Esophagus muscularis mucosa (tissue), 4 donors: Measurements from ENCODE around the gene SH3GL2. TPM values are rescaled to one million over a fixed set of nuclear protein-coding genes. Genes with fewer than 3 reads are reported as not detected.

ENCODE experiments used
- DNase-seq: peaks from one replicate; pipeline ENCODE4 v3.0.0-alpha.2; 2017; ENCODE audit errors: extremely low spot score
- H3K27ac ChIP-seq, 4 donors: fragments of 200-600 bp; sonication (generic); replicated peaks in 1 of 4; 1 replicate in 3 of 4; 2 replicates in 1 of 4; pipeline ENCODE4 v1.5.1; 2016 to 2019; ENCODE audit warnings: mild to moderate bottlenecking in 1 of 4
- H3K27me3 ChIP-seq, 4 donors: fragments of 200-600 bp; sonication (generic); one replicate each; pipeline versions ENCODE4 v1.5.1 to v1.6.0; 2016 to 2019
- H3K36me3 ChIP-seq, 4 donors: fragments of 200-600 bp; sonication (generic); one replicate each; pipeline ENCODE4 v1.5.1; 2016 to 2019
- H3K4me1 ChIP-seq, 4 donors: fragments of 200-600 bp; sonication (generic); one replicate each; pipeline ENCODE4 v1.5.1; 2016 to 2019
- H3K4me3 ChIP-seq, 4 donors: fragments of 200-600 bp; sonication (generic); 1 replicate in 2 of 4; 2 replicates in 2 of 4; pipeline ENCODE4 v1.5.1; 2016 to 2019; ENCODE audit warnings: mild to moderate bottlenecking in 4 of 4, moderate library complexity in 1 of 4
- H3K9me3 ChIP-seq, 4 donors: fragments of 200-600 bp; sonication (generic); 1 replicate in 3 of 4; 2 replicates in 1 of 4; pipeline ENCODE4 v1.5.1; 2016 to 2019
- CTCF ChIP-seq, 3 experiments: fragments of 200-600 bp in 2 of 3; fragments of 450-650 bp in 1 of 3; sonication (generic) in 2 of 3; IDR thresholded peaks; one replicate each; pipeline ENCODE4 v1.5.1; 2017 to 2019; ENCODE audit warnings: antibody characterized with exemption in 3 of 3, mild to moderate bottlenecking in 2 of 3, moderate library complexity in 1 of 3
- EP300 ChIP-seq: sonication (generic); formaldehyde crosslinking; IDR thresholded peaks from one replicate; pipeline ENCODE4 v1.6.1; 2017; ENCODE audit warnings: antibody characterized with exemption
- POLR2A ChIP-seq: fragments of 450-650 bp; IDR thresholded peaks from one replicate; pipeline ENCODE4 v1.6.1; 2017; ENCODE audit warnings: antibody characterized with exemption, moderate library complexity, mild to moderate bottlenecking, low read depth
- POLR2AphosphoS5 ChIP-seq, 2 donors: sonication (generic); formaldehyde crosslinking; IDR thresholded peaks; one replicate each; pipeline ENCODE4 v1.6.1; 2017; ENCODE audit warnings: antibody characterized with exemption in 2 of 2
- WGBS: methylation state at CpG from one replicate; pipeline ENCODE4 v1.1.5; 2018; 5-methylcytosine and 5-hydroxymethylcytosine counted together
- intact Hi-C: fragments of 100-400 bp; cut with DNase I; formaldehyde crosslinking; loops from one replicate; pipeline ENCODE4 v1.15.1; 2023
- total RNA-seq, 4 donors: library from RNA; depleted of rRNA; stranded (reverse); fragments of >200 nt; gene quantifications; one replicate each; pipeline versions ENCODE4 v1.1.0 to v1.2.1, GENCODE V29; 2016

The SH3GL2 gene
- total RNA-seq, 4 donors from 2014 or later, result 3.3 to 6.7 (median 5.2) TPM

GRCh38 chr9:17658237-17658636 lies 79.4 kb downstream of the SH3GL2 start:
- Histone ChIP-seq H3K4me1 (no peaks in the 10 kb centered on the region), H3K4me3 (no peak overlapping the region), H3K9me3 (no peaks in the 10 kb centered on the region), H3K36me3 (no peaks in the 10 kb centered on the region), H3K27me3 (no peaks in the 10 kb centered on the region), H3K27ac (no peak overlapping the region)
- intact Hi-C loops, result no loop called here
- no peak for DNase-seq
- 60% methylated on average over 2 of the region's 2 CpGs for WGBS
- TF ChIP-seq POLR2AphosphoS5 (IDR thresholded peaks at IDR 0.05) (no peak), EP300 (no peak), CTCF (IDR thresholded peaks at IDR 0.05) (no peak), POLR2A (no peak)

- Histone ChIP-seq H3K36me3 (no peaks in the 10 kb centered on the region), H3K27me3 (no peaks in the 10 kb centered on the region), H3K27ac (no peak overlapping the region), H3K4me3 (no peak overlapping the region), H3K9me3 (no peaks in the 10 kb centered on the region), H3K4me1 (no peaks in the 10 kb centered on the region)
- no peak for TF ChIP-seq POLR2AphosphoS5 (IDR thresholded peaks at IDR 0.05)
- no peak for TF ChIP-seq CTCF (IDR thresholded peaks at IDR 0.05)
- no peak for TF ChIP-seq POLR2A
- TF ChIP-seq EP300, result no peak
- intact Hi-C loops, result no loop called here
- WGBS, result 93% methylated on average over 3 of the region's 3 CpGs
- no peak for DNase-seq
Measured at GRCh38 chr9:17660158-17660557, 81.3 kb downstream of the SH3GL2 start.

GRCh38 chr9:17665450-17665849 lies 86.6 kb downstream of the SH3GL2 start:
- WGBS, result 72% methylated on average over 3 of the region's 3 CpGs
- TF ChIP-seq CTCF (IDR thresholded peaks at IDR 0.05) (no peak), POLR2A (no peak), EP300 (no peak), POLR2AphosphoS5 (IDR thresholded peaks at IDR 0.05) (no peak)
- intact Hi-C loops, result no loop called here

GRCh38 chr9:17669206-17669605 lies 90.3 kb downstream of the SH3GL2 start:
- H3K4me1 ChIP-seq, result no peaks in the 10 kb centered on the region
- intact Hi-C loops, result no loop called here
- no peak overlapping the region for H3K4me3 ChIP-seq
- DNase-seq, result no peak
- H3K36me3 ChIP-seq, result no peaks in the 10 kb centered on the region
- no peak for TF ChIP-seq CTCF (IDR thresholded peaks at IDR 0.05)
- no peak for TF ChIP-seq EP300
- TF ChIP-seq POLR2AphosphoS5 (IDR thresholded peaks at IDR 0.05), result no peak
- TF ChIP-seq POLR2A, result no peak
- no peak overlapping the region for H3K27ac ChIP-seq
- 74% methylated on average over 4 of the region's 4 CpGs for WGBS
- H3K9me3 ChIP-seq, result no peaks in the 10 kb centered on the region
- no peaks in the 10 kb centered on the region for H3K27me3 ChIP-seq

More at GRCh38 chr9:17665450-17665849, 86.6 kb downstream of the SH3GL2 start:
- no peaks in the 10 kb centered on the region for H3K4me1 ChIP-seq
- H3K4me3 ChIP-seq, result no peak overlapping the region
- H3K9me3 ChIP-seq, result no peaks in the 10 kb centered on the region
- H3K36me3 ChIP-seq, result no peaks in the 10 kb centered on the region
- no peak for DNase-seq
- H3K27ac ChIP-seq, result no peak overlapping the region
- no peaks in the 10 kb centered on the region for H3K27me3 ChIP-seq

- no peak for DNase-seq
- no peak for TF ChIP-seq CTCF (IDR thresholded peaks at IDR 0.05)
- Histone ChIP-seq H3K4me3 (no peak overlapping the region), H3K36me3 (no peaks in the 10 kb centered on the region), H3K27me3 (no peaks in the 10 kb centered on the region), H3K9me3 (no peaks in the 10 kb centered on the region), H3K4me1 (no peaks in the 10 kb centered on the region), H3K27ac (no peak overlapping the region)
- intact Hi-C loops, result no loop called here
- WGBS, result 88% methylated on average over 2 of the region's 2 CpGs
Measured at GRCh38 chr9:17682684-17683083, 103.8 kb downstream of the SH3GL2 start.
